NOMO-1 (cell line): ENCODE data around the gene TULP4.

ENCODE experiments used
- DNase-seq, 2 experiments: peaks; one replicate each; lab custom pipeline; 2025; ENCODE audit not compliant: unreplicated experiment in 2 of 2; lab: John Stamatoyannopoulos, UW

TULP4 gene

DNA sequence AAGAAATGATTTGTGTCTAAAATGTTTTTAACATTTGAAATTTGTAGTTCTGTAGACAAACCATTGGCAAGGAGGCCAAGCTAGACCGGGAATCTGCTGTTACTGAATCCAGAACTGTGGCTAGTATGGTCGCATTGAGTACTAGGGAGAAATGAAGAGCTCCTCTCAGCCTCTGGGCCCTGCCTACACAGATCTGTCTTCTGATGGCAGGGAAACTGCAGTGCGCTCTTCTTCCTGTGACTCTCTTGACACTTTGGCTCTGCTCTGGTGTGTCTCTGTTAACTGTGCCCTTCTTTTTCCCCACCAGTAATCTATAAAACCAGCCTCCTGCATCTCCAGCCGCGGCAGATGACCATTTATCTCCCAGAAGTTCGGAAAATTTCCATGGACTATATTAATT is 186.1 kb downstream of the TULP4 start:
- DNase-seq, result no peak

DNA sequence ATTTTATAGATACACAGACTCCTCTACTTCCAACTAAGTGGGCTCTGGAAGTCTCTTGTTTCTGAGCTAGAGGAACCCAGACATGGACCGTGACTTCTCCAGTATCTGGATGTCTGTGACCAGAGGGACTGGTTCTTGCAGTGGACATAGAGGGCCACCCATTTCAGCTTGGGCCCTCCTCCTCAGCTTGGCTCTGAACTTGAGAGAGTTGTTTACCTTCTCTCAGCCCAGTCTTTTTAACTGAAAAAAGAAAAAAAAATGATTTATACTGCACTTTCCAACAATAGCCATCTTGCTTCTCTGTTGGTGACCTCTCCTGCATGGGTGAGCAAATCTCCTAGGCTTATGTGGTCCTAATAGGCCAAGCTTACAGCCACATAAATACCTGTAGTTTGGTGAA is 187.3 kb downstream of the TULP4 start:
- no peak for DNase-seq

DNA sequence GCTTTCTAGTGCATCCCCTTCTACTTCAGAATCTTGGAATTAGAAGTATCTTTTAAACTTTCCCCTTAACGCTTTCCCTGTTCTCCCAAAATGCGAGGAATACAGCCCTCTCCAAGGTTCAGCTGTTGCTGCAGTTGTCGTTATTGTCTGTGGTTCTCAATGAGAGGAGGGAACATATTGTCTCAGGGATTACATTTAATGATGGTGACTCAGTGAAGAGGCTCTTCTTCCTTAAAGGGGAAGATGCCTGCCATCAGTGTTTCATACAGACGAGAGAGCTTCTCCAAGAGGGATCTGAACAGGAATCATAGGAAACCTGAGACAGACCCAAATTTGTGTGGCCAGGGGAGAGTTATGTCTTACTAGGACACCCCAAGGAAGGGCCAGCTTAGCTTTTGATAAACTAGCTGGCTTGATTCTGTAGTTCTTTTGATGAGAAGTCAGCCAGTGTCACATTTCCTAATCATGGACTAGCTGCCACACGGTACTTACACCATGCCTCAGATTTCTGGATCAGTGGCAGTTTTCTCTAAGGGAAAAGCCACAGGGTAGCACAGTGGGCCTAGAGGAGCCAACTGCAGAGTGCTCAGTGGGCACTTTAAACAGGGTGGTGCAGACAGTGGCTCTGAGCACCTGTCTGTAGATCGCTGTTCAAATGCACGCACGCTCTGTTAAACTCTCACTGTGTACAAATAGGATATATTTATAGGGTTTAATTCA is 187.9 kb downstream of the TULP4 start:
- no peak for DNase-seq

DNA sequence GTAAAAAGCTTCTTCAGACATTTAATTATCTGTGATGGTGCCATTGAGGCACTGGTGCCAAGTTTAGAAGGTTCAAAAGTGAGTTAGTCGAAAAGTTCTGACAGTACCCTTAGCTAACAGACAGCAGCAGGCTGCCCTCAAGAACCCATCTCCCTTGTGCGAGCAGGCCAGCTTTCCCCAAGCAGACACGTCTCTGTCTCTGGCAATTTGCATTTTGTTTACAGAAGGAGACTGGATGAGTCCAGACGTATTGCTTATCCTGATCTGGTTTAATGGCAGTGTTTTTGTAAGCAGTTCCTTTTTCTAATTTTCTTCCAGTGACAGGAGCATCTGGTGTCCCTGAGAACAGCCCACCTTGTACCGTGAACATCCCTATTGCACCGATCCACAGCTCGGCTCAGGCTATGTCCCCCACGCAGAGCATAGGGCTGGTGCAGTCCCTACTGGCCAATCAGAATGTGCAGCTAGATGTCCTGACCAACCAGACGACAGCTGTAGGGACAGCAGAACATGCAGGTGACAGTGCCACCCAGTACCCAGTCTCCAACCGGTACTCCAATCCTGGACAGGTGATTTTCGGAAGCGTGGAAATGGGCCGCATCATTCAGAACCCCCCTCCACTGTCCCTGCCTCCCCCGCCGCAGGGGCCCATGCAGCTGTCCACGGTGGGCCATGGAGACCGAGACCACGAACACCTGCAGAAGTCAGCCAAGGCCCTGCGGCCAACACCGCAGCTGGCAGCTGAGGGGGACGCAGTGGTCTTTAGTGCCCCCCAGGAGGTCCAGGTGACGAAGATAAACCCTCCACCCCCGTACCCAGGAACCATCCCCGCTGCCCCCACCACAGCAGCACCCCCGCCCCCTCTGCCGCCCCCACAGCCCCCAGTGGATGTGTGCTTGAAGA is 189.3 kb downstream of the TULP4 start:
- no peak for DNase-seq

DNA sequence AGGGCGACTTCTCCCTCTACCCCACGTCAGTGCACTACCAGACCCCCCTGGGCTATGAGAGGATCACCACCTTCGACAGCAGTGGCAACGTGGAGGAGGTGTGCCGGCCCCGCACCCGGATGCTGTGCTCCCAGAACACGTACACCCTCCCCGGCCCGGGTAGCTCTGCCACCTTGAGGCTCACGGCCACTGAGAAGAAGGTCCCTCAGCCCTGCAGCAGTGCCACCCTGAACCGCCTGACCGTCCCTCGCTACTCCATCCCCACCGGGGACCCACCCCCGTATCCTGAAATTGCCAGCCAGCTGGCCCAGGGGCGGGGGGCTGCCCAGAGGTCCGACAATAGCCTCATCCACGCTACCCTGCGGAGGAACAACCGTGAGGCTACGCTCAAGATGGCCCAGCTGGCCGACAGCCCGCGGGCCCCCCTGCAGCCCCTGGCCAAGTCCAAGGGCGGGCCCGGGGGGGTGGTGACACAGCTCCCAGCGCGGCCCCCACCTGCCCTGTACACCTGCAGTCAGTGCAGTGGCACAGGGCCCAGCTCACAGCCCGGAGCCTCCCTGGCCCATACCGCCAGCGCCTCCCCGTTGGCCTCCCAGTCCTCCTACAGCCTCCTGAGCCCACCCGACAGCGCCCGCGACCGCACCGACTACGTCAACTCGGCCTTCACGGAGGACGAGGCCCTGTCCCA is 190.1 kb downstream of the TULP4 start:
- no peak for DNase-seq

DNA sequence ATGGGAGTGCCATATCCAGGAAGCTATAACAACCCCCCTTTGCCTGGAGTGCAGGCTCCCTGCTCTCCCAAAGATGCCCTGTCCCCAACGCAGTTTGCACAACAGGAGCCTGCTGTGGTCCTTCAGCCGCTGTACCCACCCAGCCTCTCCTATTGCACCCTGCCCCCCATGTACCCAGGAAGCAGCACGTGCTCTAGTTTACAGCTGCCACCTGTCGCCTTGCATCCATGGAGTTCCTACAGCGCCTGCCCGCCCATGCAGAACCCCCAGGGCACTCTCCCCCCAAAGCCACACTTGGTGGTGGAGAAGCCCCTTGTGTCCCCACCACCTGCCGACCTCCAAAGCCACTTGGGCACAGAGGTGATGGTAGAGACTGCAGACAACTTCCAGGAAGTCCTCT is 191.0 kb downstream of the TULP4 start:
- no peak for DNase-seq

DNA sequence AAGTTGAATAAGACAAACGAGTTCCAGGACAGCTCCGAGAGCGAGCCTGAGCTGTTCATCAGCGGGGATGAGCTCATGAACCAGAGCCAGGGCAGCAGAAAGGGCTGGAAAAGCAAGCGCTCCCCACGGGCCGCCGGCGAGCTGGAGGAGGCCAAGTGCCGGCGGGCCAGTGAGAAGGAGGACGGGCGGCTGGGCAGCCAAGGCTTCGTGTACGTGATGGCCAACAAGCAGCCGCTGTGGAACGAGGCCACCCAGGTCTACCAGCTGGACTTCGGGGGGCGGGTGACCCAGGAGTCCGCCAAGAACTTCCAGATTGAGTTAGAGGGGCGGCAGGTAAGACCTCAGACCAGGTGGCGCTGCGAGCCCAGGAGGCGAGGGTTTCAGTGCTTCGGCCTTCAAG is 191.6 kb downstream of the TULP4 start:
- peak in 1 of 2 experiments; percentile 15 for DNase-seq

DNA sequence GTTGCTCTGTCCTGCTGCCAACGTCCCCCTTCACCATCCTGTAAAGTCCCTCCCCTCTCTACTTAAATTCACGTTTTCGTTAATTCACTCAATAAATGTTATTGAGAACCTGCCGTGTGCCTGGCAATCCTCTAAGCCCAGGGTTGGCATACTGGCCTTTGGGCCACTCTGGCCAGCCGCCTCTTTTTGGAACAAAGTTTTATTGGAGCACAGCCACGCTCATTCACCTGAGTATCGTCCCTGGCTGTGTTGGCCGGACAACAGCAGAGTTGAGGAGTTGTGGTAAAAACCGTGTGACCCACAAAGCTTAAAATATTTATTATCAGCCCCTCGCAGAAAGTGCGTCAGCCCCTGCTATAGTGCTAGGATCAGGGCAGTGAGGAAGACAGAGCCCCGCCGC is 192.9 kb downstream of the TULP4 start:
- DNase-seq, result no peak

DNA sequence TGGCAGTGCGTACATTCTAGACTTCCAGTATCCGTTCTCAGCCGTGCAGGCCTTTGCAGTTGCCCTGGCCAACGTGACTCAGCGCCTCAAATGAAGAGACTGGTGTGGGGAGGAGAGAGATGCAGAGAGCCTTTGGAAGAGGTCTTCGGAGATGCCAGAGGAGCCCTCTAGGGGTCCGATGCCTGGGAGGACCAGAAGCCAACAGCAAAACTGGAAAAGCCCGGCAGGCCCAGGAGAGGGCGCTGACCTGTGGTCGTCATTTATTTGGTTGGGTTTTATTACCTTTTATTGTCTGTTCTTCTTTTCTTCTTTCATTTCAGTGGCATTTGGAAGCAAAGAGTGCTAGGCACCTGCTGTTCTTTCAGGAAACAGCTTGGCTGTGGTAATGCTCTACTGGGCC is 194.3 kb downstream of the TULP4 start:
- DNase-seq, result no peak

DNA sequence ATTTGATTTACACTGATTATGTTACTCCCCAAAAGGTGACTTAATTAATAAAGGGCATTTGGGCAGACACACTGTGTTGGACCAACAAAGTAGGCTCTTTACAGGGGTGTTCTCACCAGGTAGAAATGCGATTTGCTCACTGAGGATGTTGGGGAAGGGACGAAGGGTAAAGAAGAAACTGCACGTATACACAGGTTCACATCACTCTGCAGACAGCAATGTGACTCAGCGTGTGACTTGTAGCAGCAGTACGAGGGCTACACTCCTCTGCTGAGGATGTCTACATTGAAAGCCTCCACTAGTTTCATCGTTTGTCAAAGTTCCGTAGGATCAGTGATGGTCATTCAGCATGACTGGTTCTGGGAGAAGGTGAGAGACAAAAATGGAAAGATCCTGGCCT is 194.9 kb downstream of the TULP4 start:
- DNase-seq, result no peak

DNA sequence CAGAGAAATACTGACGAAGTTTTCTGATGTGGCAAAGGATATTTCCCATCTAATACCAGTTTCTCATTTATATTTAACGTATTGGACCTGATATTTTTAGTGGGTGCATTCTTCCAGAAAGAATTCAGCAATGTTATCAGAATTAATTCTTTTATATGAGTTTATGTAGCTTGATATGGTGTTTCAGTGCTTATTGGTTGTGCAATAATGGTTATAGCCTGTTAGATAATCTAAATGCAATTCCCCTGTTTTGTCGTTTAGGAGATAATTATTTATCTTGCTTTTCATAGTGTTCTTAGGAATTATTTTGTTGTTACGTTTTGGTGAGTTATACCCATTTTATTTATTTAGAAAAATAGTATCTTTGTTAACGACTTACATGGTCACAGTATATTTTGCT is 196.2 kb downstream of the TULP4 start:
- no peak for DNase-seq

DNA sequence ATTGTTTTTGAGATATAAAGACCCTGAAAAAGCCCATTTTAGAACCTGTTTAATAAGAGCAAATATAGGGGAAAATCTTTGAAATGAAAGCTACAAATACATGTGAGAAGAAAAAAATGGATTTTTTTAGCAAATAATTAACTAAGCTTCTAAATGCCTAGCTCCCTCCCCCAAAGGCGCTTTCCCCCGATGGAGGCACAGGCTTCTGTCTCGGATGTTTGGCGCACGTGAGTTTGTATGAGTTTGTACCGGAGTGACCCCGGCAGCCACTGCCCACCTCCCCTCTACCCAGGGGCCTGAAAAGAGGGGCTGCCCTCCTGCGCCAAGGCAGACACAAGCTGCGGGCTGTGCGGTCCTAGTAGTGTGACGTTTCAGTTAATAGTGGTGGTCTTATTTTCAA is 197.2 kb downstream of the TULP4 start:
- DNase-seq, result no peak

DNA sequence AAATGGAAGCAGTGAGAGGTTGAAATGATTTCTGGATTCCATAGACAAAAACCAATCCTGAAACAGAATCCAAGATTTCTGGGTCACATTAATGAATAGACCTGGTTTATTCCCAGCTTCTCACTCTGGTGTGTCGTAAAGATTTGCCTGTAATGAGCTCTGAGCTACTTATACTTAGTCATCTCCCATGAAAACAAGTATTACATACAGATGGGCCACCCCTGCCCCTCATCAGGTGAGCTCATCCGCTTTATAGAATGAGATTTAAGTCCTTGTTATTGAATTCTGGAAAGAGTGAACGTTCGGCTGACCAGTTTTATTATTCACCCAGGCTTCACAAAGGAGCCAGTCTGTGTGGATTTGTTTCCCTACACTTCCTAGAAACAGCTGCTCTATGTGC is 200.5 kb downstream of the TULP4 start:
- no peak for DNase-seq

DNA sequence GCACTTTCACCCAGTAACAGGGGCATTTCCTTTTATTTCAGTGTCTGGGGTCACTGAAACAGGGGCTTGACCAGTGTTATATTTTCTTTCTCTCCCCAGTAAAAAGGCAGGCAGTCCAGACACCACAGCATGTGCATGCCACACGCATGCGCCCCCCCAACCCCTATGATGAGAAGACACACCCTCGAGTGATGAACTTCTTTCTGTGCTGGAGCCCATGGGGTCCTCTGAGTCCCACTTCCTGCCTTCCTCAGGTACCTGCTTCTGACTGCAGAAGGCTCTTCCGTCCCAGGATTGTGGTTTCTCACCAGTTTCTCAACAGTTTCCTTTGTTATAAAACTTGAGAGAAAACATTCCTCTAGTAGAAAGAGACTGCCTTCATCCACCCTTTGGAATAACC is 201.9 kb downstream of the TULP4 start:
- no peak for DNase-seq

DNA sequence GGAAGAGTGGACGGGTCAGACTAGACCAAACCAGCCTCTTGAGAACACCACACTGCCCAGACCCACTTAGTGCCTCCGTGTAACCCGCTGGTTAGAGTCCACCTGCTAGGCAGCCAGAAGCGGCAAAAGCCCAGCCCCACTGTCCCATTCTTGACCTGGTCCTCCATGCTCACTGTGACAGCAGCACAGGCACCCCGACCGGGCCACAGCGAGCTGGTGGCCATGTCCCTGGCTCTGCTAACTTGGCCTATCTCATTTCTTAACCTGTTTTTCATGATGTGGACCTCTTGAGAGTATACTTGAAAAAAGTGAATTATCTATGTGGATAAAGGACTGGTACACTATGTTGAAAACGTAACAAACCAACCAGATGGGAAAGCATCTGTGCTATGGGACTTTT is 202.7 kb downstream of the TULP4 start:
- no peak for DNase-seq

DNA sequence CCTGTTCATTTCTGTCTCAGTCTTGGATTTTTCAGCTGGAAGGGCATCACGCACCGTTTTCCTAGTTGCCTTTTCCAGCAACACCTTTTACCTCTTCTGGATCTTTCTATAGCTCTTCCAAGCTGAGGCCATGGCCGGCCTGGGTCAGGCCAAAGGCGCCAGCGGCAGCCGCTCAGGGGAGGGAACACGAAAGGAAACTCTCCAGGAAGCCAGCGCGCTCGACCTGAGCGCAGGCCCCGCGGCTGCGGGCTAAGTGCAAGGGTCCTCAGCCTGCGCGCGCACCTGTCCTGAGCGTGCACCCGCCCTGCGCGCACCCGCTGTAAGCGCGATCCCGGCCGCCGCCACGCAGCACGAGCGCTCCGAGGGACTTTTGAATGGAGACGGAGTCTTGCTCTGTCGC is 203.8 kb downstream of the TULP4 start:
- no peak for DNase-seq

DNA sequence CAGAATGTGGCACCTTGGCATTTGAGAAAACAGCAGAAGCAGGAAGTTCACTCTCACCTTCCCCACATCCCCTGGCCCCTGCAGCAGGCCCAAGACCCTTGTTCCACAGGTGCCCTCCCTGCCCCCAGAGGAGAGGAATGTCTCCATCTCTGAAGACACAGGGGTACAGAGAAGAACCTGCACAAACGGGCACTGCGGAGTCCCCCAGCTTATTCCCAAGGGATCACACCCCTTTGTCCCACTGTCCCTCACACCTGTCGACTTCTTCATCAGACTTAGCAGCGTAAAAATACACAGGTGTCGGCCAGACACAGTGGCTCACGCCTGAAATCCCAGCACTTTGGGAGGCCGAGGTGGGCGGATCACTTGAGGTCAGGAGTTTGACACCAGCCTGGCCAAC is 204.8 kb downstream of the TULP4 start:
- no peak for DNase-seq

DNA sequence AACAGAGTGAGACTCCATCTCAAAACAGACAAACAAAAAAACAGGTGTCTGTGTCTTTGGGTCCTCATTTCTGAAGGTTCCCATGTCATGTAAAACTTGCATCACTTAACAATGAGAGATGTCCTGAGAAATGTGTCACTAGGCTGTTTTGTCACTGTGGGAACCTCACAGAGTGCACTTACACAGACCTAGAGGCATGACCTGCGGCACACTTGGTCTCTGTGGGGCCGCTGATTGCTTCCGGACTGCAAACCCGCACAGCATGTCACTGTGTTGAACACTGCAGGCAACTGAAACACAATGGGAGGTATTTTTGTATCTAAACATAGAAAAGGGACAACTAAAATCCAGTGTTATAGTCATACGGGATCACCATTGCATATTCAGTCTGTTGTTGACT is 205.3 kb downstream of the TULP4 start:
- DNase-seq, result no peak

DNA sequence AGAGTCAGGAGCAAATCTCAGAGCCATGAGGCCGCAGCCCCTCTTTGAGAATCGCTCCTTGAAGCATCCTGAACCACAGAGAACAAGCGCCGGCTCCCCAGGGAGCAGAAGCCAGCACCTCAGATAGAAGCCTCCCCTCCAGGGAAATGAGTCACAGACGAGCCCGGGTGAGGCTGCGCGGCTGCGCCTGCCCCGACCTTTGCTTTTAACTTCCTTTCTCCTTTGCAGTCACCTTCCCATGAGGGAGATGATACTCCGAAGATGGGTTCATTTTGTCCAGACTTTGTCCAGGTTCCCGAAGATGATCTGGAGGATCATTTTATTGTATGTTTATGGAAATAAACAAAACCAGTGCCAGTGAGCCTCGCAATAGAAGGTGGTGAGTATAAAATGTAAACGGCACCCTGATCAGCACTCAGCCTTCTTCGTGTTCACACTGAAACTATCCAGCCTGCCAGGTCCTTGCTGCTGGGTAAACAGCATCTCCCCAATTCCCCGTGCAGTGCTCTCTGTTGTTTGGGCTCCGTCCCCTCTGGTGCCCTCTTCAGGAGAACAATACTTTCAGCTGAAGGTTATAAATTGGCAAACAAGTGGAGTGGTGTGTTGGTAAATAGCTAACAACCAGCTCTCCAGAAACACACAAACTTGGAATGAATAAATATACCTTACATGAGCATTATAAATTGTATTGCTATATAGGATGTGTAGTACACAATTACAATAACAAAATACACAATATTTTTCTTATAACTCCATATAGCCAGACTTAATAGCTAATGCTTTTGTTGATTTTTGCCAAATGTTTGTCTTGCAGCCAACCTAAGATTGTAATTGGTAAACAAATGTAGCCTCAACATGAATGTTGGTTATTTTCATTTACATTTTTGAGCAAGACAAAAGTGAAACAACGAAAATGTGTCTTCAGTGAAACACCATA is 206.2 kb downstream of the TULP4 start:
- DNase-seq, result peak; percentile 58 to 61

DNA sequence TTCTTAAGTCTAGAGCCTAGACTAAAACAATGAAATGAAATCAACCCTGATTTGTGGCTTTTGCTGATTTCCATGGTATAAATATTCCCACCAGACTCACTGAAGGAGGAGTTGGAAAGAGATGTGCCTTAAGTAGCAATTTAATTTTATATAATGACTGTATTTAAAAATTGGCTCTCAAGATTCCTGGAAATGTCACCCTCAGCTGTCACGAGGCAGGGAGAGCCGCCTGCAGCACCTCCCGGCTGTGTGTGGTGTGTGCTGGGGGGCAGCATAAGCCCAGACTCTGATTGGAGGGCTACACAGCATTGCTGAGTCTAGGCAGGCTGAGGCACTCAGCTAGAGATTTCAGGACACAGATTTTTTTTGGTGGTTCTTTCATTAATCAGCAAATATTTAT is 207.0 kb downstream of the TULP4 start:
- DNase-seq, result no peak

DNA sequence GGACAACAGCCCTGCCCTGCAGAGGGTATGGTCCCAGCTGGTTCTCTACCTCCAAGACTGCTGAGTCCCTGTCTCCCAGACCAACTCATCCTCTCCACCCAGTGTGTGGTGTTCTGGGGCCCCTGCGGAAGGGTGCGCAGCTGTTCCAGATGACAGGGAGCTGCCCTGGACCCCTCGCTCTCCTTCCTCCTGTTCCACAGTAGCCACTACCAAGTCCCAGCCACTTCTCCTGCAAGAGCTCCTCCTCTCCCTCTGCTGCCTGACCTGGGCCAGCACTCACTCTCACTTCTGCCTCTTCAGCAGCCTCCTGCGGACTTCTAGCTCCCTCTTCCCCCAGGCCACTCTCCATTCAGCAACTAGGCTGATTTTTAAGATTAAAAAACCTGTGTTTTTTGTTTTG is 207.5 kb downstream of the TULP4 start:
- no peak for DNase-seq
